Colonic mucosa (tissue), 4 donors: ENCODE data around the gene RNASE7. TPM values are rescaled to one million over a fixed set of nuclear protein-coding genes. Genes with fewer than 3 reads are reported as not detected.
A peak's percentile ranks its signal among the peaks of the same experiment; 100 is the strongest.
"Not testable (repeated sequence)": the region's sequence is repeated elsewhere in the genome, so short reads cannot be mapped to it uniquely, and the experiment has no call there.

Experiments
- DNase-seq: peaks from one replicate; pipeline ENCODE4 v3.0.0-alpha.2; 2020
- H3K27ac ChIP-seq: fragments of 200-600 bp; one replicate; pipeline ENCODE4 v1.8.0; 2021
- H3K27me3 ChIP-seq: fragments of 200-600 bp; one replicate; pipeline ENCODE4 v1.8.0; 2021
- H3K36me3 ChIP-seq: fragments of 200-600 bp; one replicate; pipeline ENCODE4 v1.8.0; 2021
- H3K4me1 ChIP-seq: fragments of 200-600 bp; one replicate; pipeline ENCODE4 v1.8.0; 2021; ENCODE audit warnings: mild to moderate bottlenecking
- H3K4me3 ChIP-seq: fragments of 200-600 bp; one replicate; pipeline ENCODE4 v1.8.0; 2021
- H3K9ac ChIP-seq, 2 donors: one replicate each; pipeline ENCODE4 v1.7.0; 2013; ENCODE audit warnings: control low read depth in 2 of 2, low read depth in 2 of 2, low read length in 2 of 2
- H3K9me3 ChIP-seq: fragments of 200-600 bp; one replicate; pipeline ENCODE4 v1.8.0; 2021
- intact Hi-C: fragments of 100-400 bp; cut with DNase I; formaldehyde crosslinking; loops from one replicate; pipeline ENCODE4 v1.14.1; 2022
- total RNA-seq, 2 donors: library from RNA; stranded (reverse); fragmentation: NEBNext Ultra II Directional in 1 of 2; extraction: Animal tissue kit (Norgen Biotek cat#: 25700) in 1 of 2; gene quantifications; one replicate each; pipeline ENCODE4 v1.2.1, GENCODE V29; 2021
- TF ChIP-seq, protein P1 (sequence below): fragments of 200-600 bp; IDR thresholded peaks from one replicate; pipeline ENCODE4 v1.8.0; 2022; ENCODE audit warnings: antibody characterized with exemption, mild to moderate bottlenecking
- donor health status: healthy.
- donor health status: DM: no; HTN: no; CAD: no.
- donor health status: DM: no; HTN: no; CAD: no.

Gene RNASE7
- total RNA-seq, 2 donors from 2014 or later: 0.16 to 0.30 TPM

DNA sequence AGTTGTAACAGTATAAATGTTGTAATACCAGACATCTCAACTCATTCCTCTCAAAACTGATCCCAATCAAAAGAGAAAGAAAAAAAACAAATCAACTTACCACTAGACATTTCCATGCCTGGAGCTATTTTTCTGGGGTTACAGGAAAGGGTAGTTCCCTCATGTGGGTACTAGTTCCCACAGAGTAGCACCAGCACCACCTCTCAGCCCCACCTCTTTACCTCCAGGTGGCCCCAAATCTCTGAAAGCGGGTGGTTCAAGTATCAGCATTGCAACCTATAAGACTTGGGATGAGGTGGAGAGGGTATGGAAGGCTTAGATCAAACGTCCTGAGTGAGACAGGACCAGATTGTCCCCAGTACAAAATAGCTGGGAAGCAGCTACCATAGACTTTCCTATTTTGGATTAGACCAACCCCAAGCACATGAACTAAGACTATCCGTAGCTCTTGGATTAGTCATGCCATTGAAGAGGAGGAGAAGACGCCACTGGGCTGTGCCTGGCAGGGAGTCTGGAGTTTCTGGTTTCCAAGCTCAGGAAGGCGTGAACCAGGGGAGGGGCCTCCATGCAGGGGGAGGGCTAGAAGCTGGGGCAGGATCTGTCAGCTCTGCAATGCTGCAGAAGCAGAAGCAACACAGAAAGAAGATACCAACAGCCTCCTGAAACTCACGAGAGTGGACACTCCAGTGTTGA lies 43.3 kb upstream of the RNASE7 start, which contains the start of gene SLC39A2:
Gene SLC39A2 (plus strand): TSS at position 620 of the 693 bp plus-strand sequence. CDS start 154 bp downstream, outside the sequence.
- Histone ChIP-seq H3K4me3 (no peak within 1 kb of the TSS), H3K9ac (peak within 1 kb of the TSS in 1 of 2 donors; percentile 43), H3K9me3 (no peaks in the 10 kb centered on the region), H3K27ac (peak within 1 kb of the TSS; percentile 21), H3K27me3 (no peaks in the 10 kb centered on the region), H3K4me1 (peaks cover 5% of the 10 kb centered on the region), H3K36me3 (peaks cover 11% of the 10 kb centered on the region)
- DNase-seq: peak; percentile 92
- TF ChIP-seq, protein P1, sequence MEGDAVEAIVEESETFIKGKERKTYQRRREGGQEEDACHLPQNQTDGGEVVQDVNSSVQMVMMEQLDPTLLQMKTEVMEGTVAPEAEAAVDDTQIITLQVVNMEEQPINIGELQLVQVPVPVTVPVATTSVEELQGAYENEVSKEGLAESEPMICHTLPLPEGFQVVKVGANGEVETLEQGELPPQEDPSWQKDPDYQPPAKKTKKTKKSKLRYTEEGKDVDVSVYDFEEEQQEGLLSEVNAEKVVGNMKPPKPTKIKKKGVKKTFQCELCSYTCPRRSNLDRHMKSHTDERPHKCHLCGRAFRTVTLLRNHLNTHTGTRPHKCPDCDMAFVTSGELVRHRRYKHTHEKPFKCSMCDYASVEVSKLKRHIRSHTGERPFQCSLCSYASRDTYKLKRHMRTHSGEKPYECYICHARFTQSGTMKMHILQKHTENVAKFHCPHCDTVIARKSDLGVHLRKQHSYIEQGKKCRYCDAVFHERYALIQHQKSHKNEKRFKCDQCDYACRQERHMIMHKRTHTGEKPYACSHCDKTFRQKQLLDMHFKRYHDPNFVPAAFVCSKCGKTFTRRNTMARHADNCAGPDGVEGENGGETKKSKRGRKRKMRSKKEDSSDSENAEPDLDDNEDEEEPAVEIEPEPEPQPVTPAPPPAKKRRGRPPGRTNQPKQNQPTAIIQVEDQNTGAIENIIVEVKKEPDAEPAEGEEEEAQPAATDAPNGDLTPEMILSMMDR: no peak
- intact Hi-C loops: no loop called here

DNA sequence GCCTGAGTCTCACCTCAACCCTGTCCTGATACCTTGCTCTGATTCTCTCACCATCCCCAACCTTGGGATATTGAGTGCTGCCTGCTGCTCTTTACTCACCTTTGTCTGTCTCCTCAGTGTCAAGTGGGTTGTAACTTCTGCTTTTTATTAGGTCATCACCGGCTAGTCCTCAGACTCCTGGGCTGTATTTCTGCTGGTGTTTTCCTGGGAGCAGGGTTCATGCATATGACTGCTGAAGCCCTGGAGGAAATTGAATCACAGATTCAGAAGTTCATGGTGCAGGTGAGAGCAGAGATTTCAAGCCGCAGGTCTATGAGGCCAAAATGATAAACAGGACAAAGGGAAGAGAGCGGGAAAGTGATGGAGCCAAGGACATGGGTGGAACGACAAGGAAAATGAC lies 42.6 kb upstream of the RNASE7 start:
- intact Hi-C loops: no loop called here
- Histone ChIP-seq H3K4me1 (peaks cover 5% of the 10 kb centered on the region), H3K9ac (peak overlapping the region in 1 of 2 donors; percentile 43), H3K36me3 (peaks cover 7% of the 10 kb centered on the region), H3K27me3 (no peaks in the 10 kb centered on the region), H3K27ac (no peak overlapping the region), H3K9me3 (no peaks in the 10 kb centered on the region), H3K4me3 (no peak overlapping the region)
- DNase-seq: no peak
- TF ChIP-seq, protein P1: no peak

GRCh38 chr14:21001218-21001617 lies 40.9 kb upstream of the RNASE7 start:
- no peaks in the 10 kb centered on the region for H3K9me3 ChIP-seq
- H3K27ac ChIP-seq: no peak overlapping the region
- H3K27me3 ChIP-seq: no peaks in the 10 kb centered on the region
- no peaks in the 10 kb centered on the region for H3K36me3 ChIP-seq
- no peak overlapping the region for H3K4me3 ChIP-seq
- intact Hi-C loops: no loop called here
- H3K9ac ChIP-seq: peak overlapping the region in 1 of 2 donors; percentile 48
- DNase-seq: peak; percentile 60
- H3K4me1 ChIP-seq: peaks cover 4% of the 10 kb centered on the region
- TF ChIP-seq, protein P1: no peak

GRCh38 chr14:21003788-21004346 lies 38.3 kb upstream of the RNASE7 start:
- no peaks in the 10 kb centered on the region for H3K27me3 ChIP-seq
- intact Hi-C loops: no loop called here
- no peak for DNase-seq

DNA sequence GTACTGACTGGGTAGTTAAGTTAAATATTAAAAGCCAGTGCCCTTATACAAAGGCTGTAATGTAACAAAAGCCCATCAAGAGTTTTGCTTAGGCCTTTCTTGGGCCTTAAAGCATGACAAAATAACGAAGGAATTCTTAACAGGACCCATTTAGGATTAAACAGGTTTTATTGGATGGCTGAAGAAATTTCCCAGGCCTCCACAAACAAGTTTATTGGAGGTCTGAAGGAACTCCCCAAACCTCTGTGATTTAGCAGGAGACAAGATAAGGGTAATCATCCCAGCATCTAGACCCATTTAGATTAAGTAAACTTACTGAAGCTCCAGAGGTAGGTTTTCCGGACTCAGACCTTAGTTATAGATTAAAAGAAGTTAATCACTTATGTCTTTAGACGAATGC lies 32.4 kb upstream of the RNASE7 start:
- H3K4me1 ChIP-seq, H3K36me3 ChIP-seq, intact Hi-C loops: not testable (repeated sequence)

More at GRCh38 chr14:21003788-21004346, 38.3 kb upstream of the RNASE7 start:
- H3K27ac ChIP-seq: no peak overlapping the region
- TF ChIP-seq, protein P1: no peak
- H3K36me3 ChIP-seq: no peaks in the 10 kb centered on the region
- H3K9ac ChIP-seq: peak overlapping the region in 1 of 2 donors; percentile 55
- H3K9me3 ChIP-seq: no peaks in the 10 kb centered on the region
- no peaks in the 10 kb centered on the region for H3K4me1 ChIP-seq
- H3K4me3 ChIP-seq: no peak overlapping the region

DNA sequence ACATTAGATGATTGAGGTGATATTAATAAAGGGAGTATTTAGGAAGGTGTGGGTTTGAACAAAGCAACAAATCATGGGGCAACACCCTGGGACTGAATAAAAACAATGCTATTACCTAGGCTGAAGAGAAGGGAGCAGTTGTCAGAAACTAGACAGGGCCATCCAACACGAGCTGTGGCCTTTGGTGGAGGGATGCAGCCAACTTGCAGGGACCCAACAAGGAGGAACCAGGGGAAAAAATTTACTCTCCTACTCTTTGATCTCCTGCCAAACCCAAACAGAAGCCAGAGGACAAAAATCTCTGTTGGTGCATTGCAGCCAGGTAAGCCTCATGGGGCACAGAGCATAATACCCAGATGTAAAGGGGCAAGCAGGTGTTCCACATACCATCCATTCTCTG lies 31.0 kb upstream of the RNASE7 start:
- no peaks in the 10 kb centered on the region for H3K4me1 ChIP-seq
- H3K4me3 ChIP-seq: no peak overlapping the region
- TF ChIP-seq, protein P1: no peak
- H3K9me3 ChIP-seq: no peaks in the 10 kb centered on the region
- no peak overlapping the region for H3K9ac ChIP-seq
- H3K27me3 ChIP-seq: no peaks in the 10 kb centered on the region
- DNase-seq: no peak
- intact Hi-C loops: no loop called here
- no peaks in the 10 kb centered on the region for H3K36me3 ChIP-seq
- no peak overlapping the region for H3K27ac ChIP-seq

More for the DNA sequence above, 32.4 kb upstream of the RNASE7 start:
- not testable (repeated sequence) for H3K4me3 ChIP-seq, H3K27me3 ChIP-seq, H3K27ac ChIP-seq, H3K9me3 ChIP-seq, DNase-seq, H3K9ac ChIP-seq
